ENCODE data around the gene CNTN3. TPM values are rescaled to one million over a fixed set of nuclear protein-coding genes. Genes with fewer than 3 reads are reported as not detected.

Gene CNTN3
- total and polyA plus RNA-seq, 8 donors: 0.76 to 17.1 (median 3.2) TPM

- intact Hi-C loops (cut with DNase I; ENCODE audit: low total_unique reads): no loop called here
- H3K4me1 ChIP-seq: no peaks in the 10 kb centered on the region
- H3K27me3 ChIP-seq: no peaks in the 10 kb centered on the region
- DNase-seq: no peak
- H3K9me3 ChIP-seq: no peaks in the 10 kb centered on the region
- no peak for TF ChIP-seq CTCF (IDR thresholded peaks at IDR 0.05)
- TF ChIP-seq POLR2A (IDR thresholded peaks at IDR 0.05): no peak
- no peak for TF ChIP-seq POLR2AphosphoS5 (IDR thresholded peaks at IDR 0.05)
- TF ChIP-seq EP300 (IDR thresholded peaks at IDR 0.05): no peak
- no peak overlapping the region for H3K27ac ChIP-seq
- H3K4me3 ChIP-seq: no peak overlapping the region
- 70 to 81% (median 71%) methylated on average over 3 of the region's 3 CpGs for WGBS, 5 donors
- H3K36me3 ChIP-seq: no peaks in the 10 kb centered on the region
Measured at GRCh38 chr3:74624301-74624700, 9.8 kb upstream of the CNTN3 start.

- Histone ChIP-seq H3K9me3 (no peaks in the 10 kb centered on the region), H3K36me3 (no peaks in the 10 kb centered on the region), H3K27ac (no peak overlapping the region), H3K4me1 (no peaks in the 10 kb centered on the region), H3K4me3 (no peak overlapping the region), H3K27me3 (no peaks in the 10 kb centered on the region)
- TF ChIP-seq CTCF (IDR thresholded peaks at IDR 0.05): no peak
- no peak for TF ChIP-seq EP300 (IDR thresholded peaks at IDR 0.05)
- TF ChIP-seq POLR2A (IDR thresholded peaks at IDR 0.05): no peak
- TF ChIP-seq POLR2AphosphoS5 (IDR thresholded peaks at IDR 0.05): no peak
- no peak for DNase-seq
- intact Hi-C loops (cut with DNase I; ENCODE audit: low total_unique reads): no loop called here
Measured at GRCh38 chr3:74623261-74623836, 8.9 kb upstream of the CNTN3 start.

GRCh38 chr3:74621581-74621980, 7.1 kb upstream of the CNTN3 start:
- Histone ChIP-seq H3K4me3 (no peak overlapping the region), H3K9me3 (no peaks in the 10 kb centered on the region), H3K4me1 (no peaks in the 10 kb centered on the region), H3K27me3 (no peaks in the 10 kb centered on the region), H3K36me3 (no peaks in the 10 kb centered on the region), H3K27ac (no peak overlapping the region)
- TF ChIP-seq CTCF (IDR thresholded peaks at IDR 0.05) (no peak), POLR2AphosphoS5 (IDR thresholded peaks at IDR 0.05) (no peak), EP300 (IDR thresholded peaks at IDR 0.05) (no peak)
- DNase-seq: peak in 1 of 2 donors; percentile 16
- intact Hi-C loops (cut with DNase I; ENCODE audit: low total_unique reads): no loop called here
- 28 to 52% (median 39%) methylated on average over 1 of the region's 1 CpG for WGBS, 5 donors

GRCh38 chr3:74617776-74618175, 3.3 kb upstream of the CNTN3 start:
- H3K27ac ChIP-seq: no peak overlapping the region
- no peaks in the 10 kb centered on the region for H3K36me3 ChIP-seq
- no peaks in the 10 kb centered on the region for H3K9me3 ChIP-seq
- WGBS, 5 donors: 76 to 88% (median 83%) methylated on average over 3 of the region's 3 CpGs
- no peak for TF ChIP-seq POLR2A (IDR thresholded peaks at IDR 0.05)
- TF ChIP-seq POLR2AphosphoS5 (IDR thresholded peaks at IDR 0.05): no peak
- no peak for TF ChIP-seq EP300 (IDR thresholded peaks at IDR 0.05)
- no peak for TF ChIP-seq CTCF (IDR thresholded peaks at IDR 0.05)
- peaks cover 0 to 14% (median 6%) of the 10 kb centered on the region in 4 donors for H3K4me1 ChIP-seq
- peak in 1 of 2 donors; percentile 42 for DNase-seq
- peaks cover 0 to 13% (median 0%) of the 10 kb centered on the region in 3 donors for H3K27me3 ChIP-seq
- intact Hi-C loops (cut with DNase I; ENCODE audit: low total_unique reads): no loop called here
- no peak overlapping the region for H3K4me3 ChIP-seq
